Astrocyte of the spinal cord (primary cell): ENCODE data around the gene CLCN2.

Experiments used
- DNase-seq: peaks from one replicate; pipeline ENCODE4 v3.0.0; 2011; ENCODE audit warnings: low read depth, low spot score
- H3K4me3 ChIP-seq: 2 replicates; pipeline ENCODE4 v1.5.1; 2011; ENCODE audit warnings: low read depth, mild to moderate bottlenecking, low read length, moderate library complexity
- CTCF ChIP-seq: IDR thresholded peaks from 2 replicates; pipeline ENCODE4 v1.5.1; 2012; ENCODE audit warnings: low read depth, mild to moderate bottlenecking, low read length, inconsistent platforms
- in situ Hi-C: cut with HindIII; loops from 2 replicates; pipeline ENCODE4 v1.10.0; 2017; ENCODE audit warnings: low sequenced_read_pairs

Gene CLCN2

GRCh38 chr3:184391266-184391665, 29.9 kb upstream of the CLCN2 start:
- in situ Hi-C loops, result no loop called here
- DNase-seq, result no peak
- H3K4me3 ChIP-seq, result no peak overlapping the region
- no peak for TF ChIP-seq CTCF

DNA sequence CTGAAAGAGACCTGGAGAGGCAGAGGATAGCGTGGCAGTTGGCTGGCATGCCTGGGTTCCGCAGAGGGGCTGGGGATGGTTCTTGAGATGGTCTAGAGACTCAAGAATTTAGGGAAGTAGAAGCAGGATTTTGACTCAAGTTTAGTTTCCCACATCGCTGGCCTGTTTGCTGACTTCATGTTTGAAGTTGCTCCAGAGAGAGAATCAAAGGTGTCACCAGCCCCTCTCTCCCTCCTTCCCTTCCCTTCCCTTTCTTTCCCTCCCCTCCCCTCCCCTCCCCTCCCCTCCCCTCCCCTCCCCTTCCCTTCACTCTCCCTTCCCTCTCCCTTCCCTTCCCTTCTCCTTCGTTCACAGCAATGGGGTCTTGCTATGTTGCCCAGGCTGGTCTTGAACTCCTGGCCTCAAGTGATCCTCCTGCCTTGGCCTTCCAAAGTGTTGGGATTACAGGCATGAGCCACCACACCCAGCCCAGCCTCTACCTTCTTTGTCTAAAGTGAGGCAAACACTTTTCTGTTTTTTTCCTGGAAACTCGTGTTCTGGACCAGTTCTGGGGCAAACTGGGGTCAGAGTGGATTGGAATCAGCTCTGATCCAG, 28.6 kb upstream of the CLCN2 start:
- in situ Hi-C loops, result no loop called here
- DNase-seq, result no peak
- no peak for TF ChIP-seq CTCF
- no peak overlapping the region for H3K4me3 ChIP-seq

DNA sequence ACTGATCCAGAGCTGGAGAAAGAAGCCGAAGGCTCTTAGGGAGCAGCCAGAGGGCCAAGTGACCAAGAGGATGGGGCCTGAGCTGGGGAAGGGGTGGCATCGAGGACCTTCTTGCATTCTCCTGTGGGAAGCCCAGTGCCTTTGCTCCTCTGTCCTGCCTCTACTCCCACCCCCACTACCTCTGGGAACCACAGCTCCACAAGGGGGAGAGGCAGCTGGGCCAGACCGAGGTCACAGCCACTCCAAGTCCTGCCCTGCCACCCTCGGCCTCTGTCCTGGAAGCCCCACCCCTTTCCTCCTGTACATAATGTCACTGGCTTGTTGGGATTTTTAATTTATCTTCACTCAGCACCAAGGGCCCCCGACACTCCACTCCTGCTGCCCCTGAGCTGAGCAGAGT, 28.0 kb upstream of the CLCN2 start:
- in situ Hi-C loops, result no loop called here
- no peak for TF ChIP-seq CTCF
- H3K4me3 ChIP-seq, result no peak overlapping the region
- no peak for DNase-seq

DNA sequence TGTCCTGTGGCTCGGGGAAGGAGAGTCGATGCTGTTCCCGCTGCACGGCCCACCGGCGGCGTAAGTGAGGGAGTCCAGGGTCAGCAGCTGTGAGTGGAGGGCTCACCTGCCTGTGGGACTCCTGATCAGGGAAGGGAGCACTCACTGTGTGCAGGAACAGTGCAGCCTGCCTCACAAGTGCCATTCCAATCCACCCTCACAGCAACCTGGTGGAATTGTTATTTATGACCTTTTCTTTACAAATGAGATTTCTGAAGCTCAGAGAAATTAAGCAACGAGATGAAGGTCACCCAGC, 27.5 kb upstream of the CLCN2 start:
- in situ Hi-C loops, result no loop called here
- H3K4me3 ChIP-seq, result no peak overlapping the region
- no peak for DNase-seq
- no peak for TF ChIP-seq CTCF

- H3K4me3 ChIP-seq, result no peak overlapping the region
- in situ Hi-C loops, result no loop called here
- no peak for TF ChIP-seq CTCF
- no peak for DNase-seq
These were observed 26.9 kb upstream of the CLCN2 start for GRCh38 chr3:184388164-184388935.

- no peak for TF ChIP-seq CTCF
- in situ Hi-C loops, result no loop called here
- no peak for DNase-seq
- H3K4me3 ChIP-seq, result no peak overlapping the region
These were observed 25.8 kb upstream of the CLCN2 start for GRCh38 chr3:184387174-184387714.
